Stimulated activated CD8-positive, alpha-beta memory T cell treated with anti-CD3 and anti-CD28 coated beads, Interleukin-7, amount 100 ng/mL, for 48 hours (primary cell): Measurements from ENCODE around the gene HRCT1.
"Not testable (repeated sequence)": the region's sequence is repeated elsewhere in the genome, so short reads cannot be mapped to it uniquely, and the experiment has no call there.

ENCODE experiments used
- DNase-seq, 2 donors: peaks; one replicate each; pipeline ENCODE4 v3.0.0-alpha.2; 2020; ENCODE audit warnings: low read depth in 1 of 2; ENCODE audit errors: extremely low read depth in 1 of 2

The HRCT1 gene

GRCh38 chr9:35915681-35916294 lies 9.8 kb downstream of the HRCT1 start:
- no peak for DNase-seq

- DNase-seq = no peak
These were observed 11.3 kb downstream of the HRCT1 start for GRCh38 chr9:35917261-35917660.

- DNase-seq = no peak
These were observed 12.8 kb downstream of the HRCT1 start for GRCh38 chr9:35918780-35919179.

- no peak for DNase-seq
These were observed 13.4 kb downstream of the HRCT1 start for GRCh38 chr9:35919212-35920008.

GRCh38 chr9:35920051-35920620 lies 14.1 kb downstream of the HRCT1 start:
- no peak for DNase-seq

DNA sequence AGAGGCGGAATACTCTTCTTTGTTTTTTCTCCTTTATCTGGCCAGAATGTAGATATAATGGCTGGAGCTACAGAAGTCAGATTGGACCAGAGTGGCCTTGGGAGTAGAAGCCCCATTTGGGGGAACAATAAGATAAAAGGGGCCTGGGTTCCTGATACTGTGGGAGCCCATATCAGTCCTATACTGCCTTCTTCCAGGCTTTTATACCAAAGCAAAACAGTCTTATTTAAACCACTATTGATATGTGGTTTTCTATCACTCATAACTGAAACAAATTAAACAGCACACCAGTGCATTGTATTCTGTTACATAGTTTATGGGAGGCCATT lies 17.6 kb downstream of the HRCT1 start:
- no peak for DNase-seq

- peak in 1 of 2 donors; percentile 42 for DNase-seq
These were observed 18.1 kb downstream of the HRCT1 start for GRCh38 chr9:35923927-35924763.

- DNase-seq = no peak
These were observed 22.8 kb downstream of the HRCT1 start for GRCh38 chr9:35928591-35929452.

- DNase-seq = no peak
These were observed 23.4 kb downstream of the HRCT1 start for GRCh38 chr9:35929453-35929718.

DNA sequence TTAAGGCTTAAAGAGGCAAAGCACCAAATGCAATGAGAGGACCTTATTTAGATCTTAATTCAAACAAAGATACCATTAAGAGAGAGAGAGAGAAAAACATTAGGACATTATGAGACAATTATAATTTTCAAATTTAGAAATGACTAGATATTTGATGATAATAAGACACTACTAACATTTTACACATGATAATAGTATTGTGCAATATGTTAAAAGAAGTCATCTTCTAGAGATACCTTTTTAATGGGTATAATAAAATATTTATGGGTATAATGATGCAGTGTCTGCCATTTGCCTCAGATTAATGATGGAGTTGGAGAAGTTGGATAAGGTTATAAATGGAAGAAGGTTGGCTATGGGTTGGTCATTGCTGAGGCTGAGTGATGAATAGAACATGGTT lies 24.5 kb downstream of the HRCT1 start:
- no peak for DNase-seq

DNA sequence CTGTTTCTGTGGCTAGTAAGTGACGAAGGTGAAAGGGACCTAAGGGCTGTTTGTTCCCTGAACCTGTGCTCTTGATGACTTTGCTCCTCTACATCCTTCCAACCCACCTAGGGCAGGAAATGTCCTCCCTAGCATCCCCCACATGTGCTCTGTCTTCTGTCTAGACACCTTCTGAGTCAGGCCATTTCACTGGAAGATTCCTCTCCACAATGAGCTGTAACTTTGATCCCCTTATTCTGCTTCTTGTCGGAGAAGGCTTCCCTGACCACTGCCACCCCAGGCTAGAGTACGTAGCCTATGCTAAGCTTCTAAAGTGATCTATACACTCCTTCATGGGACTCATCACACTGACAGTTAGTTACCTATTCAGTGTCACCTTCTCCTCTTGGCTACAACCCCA lies 25.0 kb downstream of the HRCT1 start:
- DNase-seq = no peak

DNA sequence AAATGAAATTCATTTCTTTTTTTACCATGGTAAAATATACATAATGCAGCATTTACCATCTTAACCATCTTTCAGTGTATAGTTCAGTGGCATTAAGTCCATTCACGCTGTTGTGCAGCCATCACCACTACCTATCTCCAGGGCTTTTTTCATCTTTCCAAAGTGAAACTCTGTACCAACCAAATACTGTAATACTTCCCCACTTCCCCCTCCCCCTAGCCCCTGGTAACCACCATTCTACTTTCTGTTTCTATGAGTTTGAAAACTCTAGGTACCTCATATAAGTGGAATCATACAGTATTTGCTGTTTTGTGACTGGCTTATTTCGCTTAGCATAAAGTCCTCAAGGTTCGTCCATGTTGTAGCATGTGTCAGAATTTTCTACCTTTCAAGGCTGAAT lies 26.7 kb downstream of the HRCT1 start:
- DNase-seq = no peak

DNA sequence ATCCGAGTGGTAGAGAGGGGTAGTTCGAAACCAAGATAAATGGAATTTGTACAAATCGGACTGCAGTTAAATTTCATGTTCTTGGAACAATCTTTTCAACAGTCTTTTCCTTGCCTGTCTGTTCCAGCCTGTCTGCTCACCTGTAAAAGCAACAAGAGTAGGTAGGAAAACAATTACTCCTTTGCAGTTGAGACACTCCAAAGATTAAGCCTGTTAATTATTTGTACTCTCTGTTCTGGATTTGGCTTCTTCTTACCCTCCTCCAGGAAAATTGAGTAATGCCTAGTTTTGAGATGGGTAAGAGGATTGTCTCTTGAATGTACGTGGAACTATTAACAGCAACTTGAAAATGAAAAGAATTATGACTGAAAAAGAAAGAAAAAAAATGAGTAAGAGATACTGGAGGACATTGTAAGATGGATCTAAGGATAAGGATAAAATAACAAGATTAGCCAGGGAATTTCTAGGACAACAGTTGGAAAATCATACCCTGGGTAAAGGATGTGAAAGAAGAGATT lies 27.6 kb downstream of the HRCT1 start:
- DNase-seq = no peak

GRCh38 chr9:35934069-35934468 lies 28.1 kb downstream of the HRCT1 start:
- DNase-seq = not testable (repeated sequence)

- DNase-seq = no peak
These were observed 29.3 kb downstream of the HRCT1 start for GRCh38 chr9:35935261-35935660.

- no peak for DNase-seq
These were observed 29.9 kb downstream of the HRCT1 start for GRCh38 chr9:35935755-35936509.

- DNase-seq = no peak
These were observed 31.2 kb downstream of the HRCT1 start for GRCh38 chr9:35937227-35937626.

GRCh38 chr9:35938474-35939356 lies 32.7 kb downstream of the HRCT1 start:
- DNase-seq = no peak

- DNase-seq = no peak
These were observed 33.8 kb downstream of the HRCT1 start for GRCh38 chr9:35939679-35940250.
